ENCODE data around the gene LSMEM2. TPM values are rescaled to one million over a fixed set of nuclear protein-coding genes. Genes with fewer than 3 reads are reported as not detected.
A peak's percentile ranks its signal among the peaks of the same experiment; 100 is the strongest.

LSMEM2 gene
- total and polyA plus RNA-seq, 3 experiments from 2014 or later: not detected

GRCh38 chr3:50265571-50265970 lies 13.3 kb upstream of the LSMEM2 start:
- no peak overlapping the region for H3K27ac Mint-ChIP-seq
- no peaks in the 10 kb centered on the region for H3K27me3 ChIP-seq (ENCODE audit: insufficient read depth, low read length, poor library complexity, severe bottlenecking)
- H3K36me3 Mint-ChIP-seq: no peaks in the 10 kb centered on the region
- H3K9me3 Mint-ChIP-seq: no peaks in the 10 kb centered on the region
- ChIA-PET POLR2A (interaction anchor here (0.5 kb wide), 1 partner anchor 135 kb away, joined by 3 read pairs; no protein-coding TSS in a partner anchor), CTCF (interaction anchor here (2.1 kb wide), 1 partner anchor 19 kb away, joined by 7 read pairs; no protein-coding TSS in a partner anchor)
- DNase-seq: no peak
- H3K4me1 ChIP-seq (ENCODE audit: insufficient read depth, low read length): no peaks in the 10 kb centered on the region
- H3K4me1 Mint-ChIP-seq: peaks cover 0 to under 1% (median under 1%) of the 10 kb centered on the region in 3 donors
- peaks cover 0 to 7% of the 10 kb centered on the region in 2 donors for H3K27me3 Mint-ChIP-seq
- H3K4me3 ChIP-seq (ENCODE audit: low read length): no peak overlapping the region
- no peaks in the 10 kb centered on the region for H3K36me3 ChIP-seq (ENCODE audit: insufficient read depth, low read length)
- H3K9me3 ChIP-seq (ENCODE audit: low read length): no peaks in the 10 kb centered on the region
- H3K27ac ChIP-seq (ENCODE audit: low read depth, low read length): no peak overlapping the region
- H3K4me3 Mint-ChIP-seq: no peak overlapping the region

- Histone ChIP-seq H3K9me3 (ENCODE audit: low read length) (no peaks in the 10 kb centered on the region), H3K27ac (ENCODE audit: low read depth, low read length) (no peak overlapping the region), H3K4me1 (ENCODE audit: insufficient read depth, low read length) (no peaks in the 10 kb centered on the region), H3K36me3 (ENCODE audit: insufficient read depth, low read length) (no peaks in the 10 kb centered on the region), H3K27me3 (ENCODE audit: insufficient read depth, low read length, poor library complexity, severe bottlenecking) (no peaks in the 10 kb centered on the region), H3K4me3 (ENCODE audit: low read length) (no peak overlapping the region)
- Mint-ChIP-seq H3K4me1 (no peaks in the 10 kb centered on the region), H3K27ac (no peak overlapping the region), H3K4me3 (no peak overlapping the region), H3K27me3 (peaks cover 0 to 7% of the 10 kb centered on the region in 2 donors), H3K36me3 (no peaks in the 10 kb centered on the region), H3K9me3 (no peaks in the 10 kb centered on the region)
- CTCF ChIA-PET: interaction anchor here (0.7 to 2.4 kb wide), 3 partner anchors 10 to 71 kb away, joined by 3 to 12 read pairs (median 7); no protein-coding TSS in a partner anchor
- POLR2A ChIA-PET: interaction anchor here (0.5 kb wide), 1 partner anchor 136 kb away, joined by 3 read pairs; no protein-coding TSS in a partner anchor
- no peak for DNase-seq
Measured at GRCh38 chr3:50266017-50266416, 12.9 kb upstream of the LSMEM2 start.

- no peaks in the 10 kb centered on the region for H3K27me3 ChIP-seq (ENCODE audit: insufficient read depth, low read length, poor library complexity, severe bottlenecking)
- no peaks in the 10 kb centered on the region for H3K9me3 ChIP-seq (ENCODE audit: low read length)
- no peak overlapping the region for H3K4me3 Mint-ChIP-seq
- no peak for DNase-seq
- H3K27ac Mint-ChIP-seq: no peak overlapping the region
- CTCF ChIA-PET: interaction anchor here (0.7 to 2.4 kb wide), 5 partner anchors 9 to 75 kb away, joined by 3 to 12 read pairs (median 6); partner anchors contain the start of gene GNAT1
- POLR2A ChIA-PET: no interaction called here
- no peak overlapping the region for H3K4me3 ChIP-seq (ENCODE audit: low read length)
- no peaks in the 10 kb centered on the region for H3K36me3 Mint-ChIP-seq
- H3K36me3 ChIP-seq (ENCODE audit: insufficient read depth, low read length): no peaks in the 10 kb centered on the region
- H3K4me1 Mint-ChIP-seq: peaks cover 0 to 3% (median 0%) of the 10 kb centered on the region in 3 donors
- H3K27me3 Mint-ChIP-seq: peaks cover 0 to 7% of the 10 kb centered on the region in 2 donors
- H3K4me1 ChIP-seq (ENCODE audit: insufficient read depth, low read length): no peaks in the 10 kb centered on the region
- no peaks in the 10 kb centered on the region for H3K9me3 Mint-ChIP-seq
- H3K27ac ChIP-seq (ENCODE audit: low read depth, low read length): no peak overlapping the region
Measured at GRCh38 chr3:50266836-50267235, 12.1 kb upstream of the LSMEM2 start.

- POLR2A ChIA-PET: no interaction called here
- Histone ChIP-seq H3K4me3 (ENCODE audit: low read length) (no peak overlapping the region), H3K27ac (ENCODE audit: low read depth, low read length) (no peak overlapping the region), H3K9me3 (ENCODE audit: low read length) (no peaks in the 10 kb centered on the region), H3K27me3 (ENCODE audit: insufficient read depth, low read length, poor library complexity, severe bottlenecking) (no peaks in the 10 kb centered on the region), H3K4me1 (ENCODE audit: insufficient read depth, low read length) (no peaks in the 10 kb centered on the region), H3K36me3 (ENCODE audit: insufficient read depth, low read length) (no peaks in the 10 kb centered on the region)
- no peaks in the 10 kb centered on the region for H3K36me3 Mint-ChIP-seq
- H3K4me1 Mint-ChIP-seq: peaks cover 0 to 3% (median 0%) of the 10 kb centered on the region in 3 donors
- H3K4me3 Mint-ChIP-seq: no peak overlapping the region
- no peak overlapping the region for H3K27ac Mint-ChIP-seq
- H3K27me3 Mint-ChIP-seq: peaks cover 0 to 7% of the 10 kb centered on the region in 2 donors
- no peak for DNase-seq
- no peaks in the 10 kb centered on the region for H3K9me3 Mint-ChIP-seq
- CTCF ChIA-PET: interaction anchor here (1.0 to 2.4 kb wide), 5 partner anchors 8 to 75 kb away, joined by 3 to 12 read pairs (median 6); partner anchors contain the start of gene GNAT1
Measured at GRCh38 chr3:50267280-50267913, 11.5 kb upstream of the LSMEM2 start.

- H3K9me3 ChIP-seq (ENCODE audit: low read length): no peaks in the 10 kb centered on the region
- no peak overlapping the region for H3K27ac Mint-ChIP-seq
- no peak overlapping the region for H3K4me3 ChIP-seq (ENCODE audit: low read length)
- peaks cover 4% of the 10 kb centered on the region for H3K4me1 ChIP-seq (ENCODE audit: insufficient read depth, low read length)
- no peak overlapping the region for H3K27ac ChIP-seq (ENCODE audit: low read depth, low read length)
- H3K4me3 Mint-ChIP-seq: no peak overlapping the region
- H3K9me3 Mint-ChIP-seq: no peaks in the 10 kb centered on the region
- H3K36me3 ChIP-seq (ENCODE audit: insufficient read depth, low read length): no peaks in the 10 kb centered on the region
- H3K27me3 ChIP-seq (ENCODE audit: insufficient read depth, low read length, poor library complexity, severe bottlenecking): peaks cover 4% of the 10 kb centered on the region
- peaks cover 5 to 8% (median 6%) of the 10 kb centered on the region in 3 donors for H3K4me1 Mint-ChIP-seq
- CTCF ChIA-PET: interaction anchor here (1.2 to 2.4 kb wide), 3 partner anchors 9 to 76 kb away, joined by 4 to 12 read pairs (median 6); partner anchors contain the start of gene GNAT1
- POLR2A ChIA-PET: no interaction called here
- H3K27me3 Mint-ChIP-seq: peaks cover 4 to 11% of the 10 kb centered on the region in 2 donors
- H3K36me3 Mint-ChIP-seq: no peaks in the 10 kb centered on the region
- no peak for DNase-seq
Measured at GRCh38 chr3:50268276-50268675, 10.6 kb upstream of the LSMEM2 start.

GRCh38 chr3:50268703-50269451 lies 10.0 kb upstream of the LSMEM2 start, which contains the start of gene SEMA3B:
SEMA3B (plus strand) TSS chr3:50269147; CDS start chr3:50269241, 94 bp downstream.
- H3K27me3 ChIP-seq (ENCODE audit: insufficient read depth, low read length, poor library complexity, severe bottlenecking): peaks cover 9% of the 10 kb centered on the region
- Mint-ChIP-seq H3K27ac (peak within 1 kb of the TSS in 1 of 8 donors; percentile 75), H3K27me3 (peaks cover 4 to 13% of the 10 kb centered on the region in 2 donors), H3K4me1 (peaks cover 5 to 9% (median 8%) of the 10 kb centered on the region in 3 donors), H3K36me3 (no peaks in the 10 kb centered on the region), H3K9me3 (no peaks in the 10 kb centered on the region), H3K4me3 (no peak within 1 kb of the TSS)
- ChIA-PET CTCF (interaction anchor here (1.2 to 1.5 kb wide), 2 partner anchors 9 to 77 kb away, joined by 4 to 6 read pairs; partner anchors contain the start of gene GNAT1), POLR2A (no interaction called here)
- no peak within 1 kb of the TSS for H3K27ac ChIP-seq (ENCODE audit: low read depth, low read length)
- H3K9me3 ChIP-seq (ENCODE audit: low read length): no peaks in the 10 kb centered on the region
- peaks cover 7% of the 10 kb centered on the region for H3K4me1 ChIP-seq (ENCODE audit: insufficient read depth, low read length)
- no peak within 1 kb of the TSS for H3K4me3 ChIP-seq (ENCODE audit: low read length)
- no peak for DNase-seq
- no peaks in the 10 kb centered on the region for H3K36me3 ChIP-seq (ENCODE audit: insufficient read depth, low read length)

- CTCF ChIA-PET: interaction anchor here (7.2 kb wide), 1 partner anchor 75 kb away, joined by 86 read pairs; no protein-coding TSS in a partner anchor
- Histone ChIP-seq H3K27me3 (ENCODE audit: insufficient read depth, low read length, poor library complexity, severe bottlenecking) (peaks cover 14% of the 10 kb centered on the region), H3K36me3 (ENCODE audit: insufficient read depth, low read length) (no peaks in the 10 kb centered on the region), H3K4me1 (ENCODE audit: insufficient read depth, low read length) (peaks cover 13% of the 10 kb centered on the region), H3K27ac (ENCODE audit: low read depth, low read length) (no peak overlapping the region), H3K9me3 (ENCODE audit: low read length) (no peaks in the 10 kb centered on the region), H3K4me3 (ENCODE audit: low read length) (no peak overlapping the region)
- POLR2A ChIA-PET: no interaction called here
- H3K27me3 Mint-ChIP-seq: peaks cover 9 to 19% of the 10 kb centered on the region in 2 donors
- no peak for DNase-seq
- H3K9me3 Mint-ChIP-seq: no peaks in the 10 kb centered on the region
- H3K27ac Mint-ChIP-seq: no peak overlapping the region
- H3K4me3 Mint-ChIP-seq: no peak overlapping the region
- H3K36me3 Mint-ChIP-seq: no peaks in the 10 kb centered on the region
- peaks cover 10 to 15% (median 13%) of the 10 kb centered on the region in 3 donors for H3K4me1 Mint-ChIP-seq
Measured at GRCh38 chr3:50269460-50269859, 9.4 kb upstream of the LSMEM2 start.

Measured in CD8-positive, alpha-beta memory T cell (primary cell).